ENCODE measurements around the gene PSIP1.

PSIP1 gene

DNA sequence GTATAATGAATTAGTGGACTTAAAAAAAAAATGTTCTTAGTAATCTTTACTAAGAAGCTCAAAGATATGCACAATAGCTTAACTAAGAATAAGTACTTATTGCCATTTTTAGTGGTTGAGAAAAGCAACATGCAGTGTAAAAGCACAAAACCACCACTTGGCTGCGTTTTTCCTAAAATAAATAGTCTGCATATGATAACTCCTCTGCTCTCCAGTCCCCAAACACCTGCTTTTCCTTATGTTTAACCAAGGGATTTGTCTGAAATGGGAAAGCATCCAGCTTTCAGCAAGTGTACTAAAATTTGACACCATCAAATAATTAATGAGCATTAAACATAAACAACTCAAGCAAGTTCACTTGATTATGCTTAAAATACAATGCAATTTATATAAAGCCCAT is 41.4 kb downstream of the PSIP1 start:
- Histone ChIP-seq H3K9ac (no peak overlapping the region), H2AFZ (ENCODE audit: low read depth) (no peak overlapping the region), H4K20me1 (ENCODE audit: insufficient read depth) (no peaks in the 10 kb centered on the region; the same call in 1 of the 2 replicates), H3K4me2 (no peak overlapping the region), H3K36me3 (ENCODE audit: insufficient read depth) (peaks cover 8% of the 10 kb centered on the region; the same call in 1 of the 2 replicates), H3K4me1 (ENCODE audit: low read depth, poor library complexity, severe bottlenecking) (no peaks in the 10 kb centered on the region), H3K27ac (no peak overlapping the region), H3K79me2 (ENCODE audit: insufficient read depth, low read depth) (no peaks in the 10 kb centered on the region), H3K27me3 (ENCODE audit: insufficient read depth, low read depth) (no peaks in the 10 kb centered on the region), H3K4me3 (IDR thresholded peaks at IDR 0.05; ENCODE audit: insufficient read depth, low read depth, low read length) (no peak overlapping the region)
- TF ChIP-seq, protein P1, sequence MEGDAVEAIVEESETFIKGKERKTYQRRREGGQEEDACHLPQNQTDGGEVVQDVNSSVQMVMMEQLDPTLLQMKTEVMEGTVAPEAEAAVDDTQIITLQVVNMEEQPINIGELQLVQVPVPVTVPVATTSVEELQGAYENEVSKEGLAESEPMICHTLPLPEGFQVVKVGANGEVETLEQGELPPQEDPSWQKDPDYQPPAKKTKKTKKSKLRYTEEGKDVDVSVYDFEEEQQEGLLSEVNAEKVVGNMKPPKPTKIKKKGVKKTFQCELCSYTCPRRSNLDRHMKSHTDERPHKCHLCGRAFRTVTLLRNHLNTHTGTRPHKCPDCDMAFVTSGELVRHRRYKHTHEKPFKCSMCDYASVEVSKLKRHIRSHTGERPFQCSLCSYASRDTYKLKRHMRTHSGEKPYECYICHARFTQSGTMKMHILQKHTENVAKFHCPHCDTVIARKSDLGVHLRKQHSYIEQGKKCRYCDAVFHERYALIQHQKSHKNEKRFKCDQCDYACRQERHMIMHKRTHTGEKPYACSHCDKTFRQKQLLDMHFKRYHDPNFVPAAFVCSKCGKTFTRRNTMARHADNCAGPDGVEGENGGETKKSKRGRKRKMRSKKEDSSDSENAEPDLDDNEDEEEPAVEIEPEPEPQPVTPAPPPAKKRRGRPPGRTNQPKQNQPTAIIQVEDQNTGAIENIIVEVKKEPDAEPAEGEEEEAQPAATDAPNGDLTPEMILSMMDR (conservative IDR thresholded peaks at IDR 0.05; ENCODE audit: low read depth, low read length), result no peak

DNA sequence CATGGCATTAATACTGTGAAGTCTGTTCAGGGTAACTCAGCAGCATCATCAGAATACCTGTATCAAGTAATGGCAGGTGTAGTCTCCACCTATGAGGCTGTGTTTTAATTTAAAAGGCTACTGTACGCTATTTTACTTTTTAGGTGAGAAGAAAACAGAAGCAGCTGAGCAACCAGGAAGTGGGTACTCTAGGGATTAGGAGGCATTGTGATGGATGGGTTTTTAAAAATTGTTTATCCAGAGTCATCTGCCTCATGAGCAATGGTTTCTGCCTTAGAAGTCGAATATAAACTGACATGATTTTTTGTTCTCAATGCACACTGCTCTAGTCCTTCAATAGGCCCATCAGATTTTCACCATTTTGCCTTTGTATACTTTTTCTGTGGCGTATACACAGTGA is 42.6 kb downstream of the PSIP1 start:
- Histone ChIP-seq H3K4me3 (IDR thresholded peaks at IDR 0.05; ENCODE audit: insufficient read depth, low read depth, low read length) (no peak overlapping the region), H4K20me1 (ENCODE audit: insufficient read depth) (no peaks in the 10 kb centered on the region; the same call in 1 of the 2 replicates), H3K4me1 (ENCODE audit: low read depth, poor library complexity, severe bottlenecking) (no peaks in the 10 kb centered on the region), H2AFZ (ENCODE audit: low read depth) (no peak overlapping the region), H3K27me3 (ENCODE audit: insufficient read depth, low read depth) (no peaks in the 10 kb centered on the region), H3K9ac (no peak overlapping the region), H3K79me2 (ENCODE audit: insufficient read depth, low read depth) (no peaks in the 10 kb centered on the region), H3K27ac (no peak overlapping the region), H3K36me3 (ENCODE audit: insufficient read depth) (peaks cover 8% of the 10 kb centered on the region; the same call in 1 of the 2 replicates), H3K4me2 (no peak overlapping the region)
- TF ChIP-seq, protein P1 (conservative IDR thresholded peaks at IDR 0.05; ENCODE audit: low read depth, low read length), result no peak

DNA sequence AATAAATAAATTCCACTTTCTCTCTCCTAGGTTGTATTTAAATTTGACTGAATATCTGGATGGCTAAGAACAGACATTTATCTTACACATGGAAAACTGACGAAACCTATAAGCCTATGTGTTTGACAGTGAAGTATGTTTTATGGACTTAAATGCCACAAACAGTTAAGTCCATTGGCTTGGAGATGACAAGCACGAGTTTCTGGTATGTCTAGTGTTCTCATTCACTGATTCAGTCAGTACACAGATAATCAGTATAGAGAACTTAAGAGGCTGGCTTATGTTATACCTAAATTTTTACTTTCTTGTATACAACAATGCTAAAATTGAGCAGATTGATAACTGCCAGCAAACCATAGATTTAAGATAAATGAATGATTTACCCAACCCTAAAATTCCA is 49.2 kb downstream of the PSIP1 start:
- H3K9ac ChIP-seq, result no peak overlapping the region
- H3K4me2 ChIP-seq, result no peak overlapping the region
- H3K27me3 ChIP-seq (ENCODE audit: insufficient read depth, low read depth), result no peaks in the 10 kb centered on the region
- H4K20me1 ChIP-seq (ENCODE audit: insufficient read depth), result no peaks in the 10 kb centered on the region
- no peaks in the 10 kb centered on the region for H3K79me2 ChIP-seq (ENCODE audit: insufficient read depth, low read depth)
- H3K27ac ChIP-seq, result no peak overlapping the region
- peaks cover 4% of the 10 kb centered on the region; the same call in 1 of the 2 replicates for H3K36me3 ChIP-seq (ENCODE audit: insufficient read depth)
- no peaks in the 10 kb centered on the region for H3K4me1 ChIP-seq (ENCODE audit: low read depth, poor library complexity, severe bottlenecking)
- no peak overlapping the region for H2AFZ ChIP-seq (ENCODE audit: low read depth)
- TF ChIP-seq, protein P1 (conservative IDR thresholded peaks at IDR 0.05; ENCODE audit: low read depth, low read length), result no peak
- H3K4me3 ChIP-seq (IDR thresholded peaks at IDR 0.05; ENCODE audit: insufficient read depth, low read depth, low read length), result no peak overlapping the region

DNA sequence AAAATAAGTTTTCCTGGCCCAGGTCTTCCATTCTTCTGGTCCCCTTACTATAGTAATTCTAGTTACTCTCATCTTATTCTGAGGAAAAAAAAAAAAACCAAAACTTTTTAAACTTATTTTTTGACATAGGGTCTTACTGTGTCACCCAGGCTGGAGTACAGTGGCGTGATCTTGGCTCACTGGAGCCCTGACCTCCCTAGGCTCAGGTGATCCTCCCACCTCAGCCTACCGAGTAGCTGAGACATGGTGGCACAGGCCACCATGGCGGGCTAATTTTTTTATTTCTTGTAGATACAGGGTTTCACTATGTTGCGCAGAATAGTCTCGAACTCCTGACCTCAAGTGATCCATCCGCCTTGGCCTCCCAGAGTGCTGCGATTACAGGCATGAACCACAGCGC is 49.7 kb downstream of the PSIP1 start:
- Histone ChIP-seq H3K4me2 (no peak overlapping the region), H3K9ac (no peak overlapping the region), H3K4me1 (ENCODE audit: low read depth, poor library complexity, severe bottlenecking) (no peaks in the 10 kb centered on the region), H3K36me3 (ENCODE audit: insufficient read depth) (peaks cover 4% of the 10 kb centered on the region; the same call in 1 of the 2 replicates), H3K27ac (no peak overlapping the region), H3K27me3 (ENCODE audit: insufficient read depth, low read depth) (no peaks in the 10 kb centered on the region), H2AFZ (ENCODE audit: low read depth) (no peak overlapping the region), H3K4me3 (IDR thresholded peaks at IDR 0.05; ENCODE audit: insufficient read depth, low read depth, low read length) (no peak overlapping the region), H3K79me2 (ENCODE audit: insufficient read depth, low read depth) (no peaks in the 10 kb centered on the region), H4K20me1 (ENCODE audit: insufficient read depth) (no peaks in the 10 kb centered on the region)
- TF ChIP-seq, protein P1 (conservative IDR thresholded peaks at IDR 0.05; ENCODE audit: low read depth, low read length), result no peak

All from KMS-11 (cell line).